Aorta (tissue), 5 donors: ENCODE data around the gene VRK3. TPM values are rescaled to one million over a fixed set of nuclear protein-coding genes. Genes with fewer than 3 reads are reported as not detected.

Experiments
- ATAC-seq: fragments of 200-7000 bp; cut with Tn5 transposase; one replicate; pipeline ENCODE4 v1.9.1; 2022; ENCODE audit warnings: moderate library complexity; ENCODE audit not compliant: low FRiP score
- DNase-seq, 2 donors: peaks; one replicate each; pipeline ENCODE4 v3.0.0-alpha.2; 2020
- H3K27ac ChIP-seq, 2 donors: one replicate each; pipeline ENCODE4 v1.5.1; 2013; ENCODE audit warnings: low read length in 2 of 2, mild to moderate bottlenecking in 2 of 2, moderate library complexity in 2 of 2, control low read depth in 1 of 2, inconsistent platforms in 1 of 2, low read depth in 1 of 2
- H3K27me3 ChIP-seq, 2 donors: one replicate each; pipeline ENCODE4 v1.6.1; 2013; ENCODE audit warnings: control low read depth in 1 of 2, low read length in 1 of 2, mild to moderate bottlenecking in 1 of 2, moderate library complexity in 1 of 2; ENCODE audit not compliant: insufficient read depth in 2 of 2, control insufficient read depth in 1 of 2
- H3K36me3 ChIP-seq, 2 donors: one replicate each; pipeline ENCODE4 v1.6.1; 2013; ENCODE audit warnings: control low read depth in 1 of 2, low read length in 1 of 2, mild to moderate bottlenecking in 1 of 2; ENCODE audit not compliant: insufficient read depth in 2 of 2, control insufficient read depth in 1 of 2
- H3K4me1 ChIP-seq, 2 donors: one replicate each; pipeline ENCODE4 v1.6.1; 2013; ENCODE audit warnings: low read length in 2 of 2, control low read depth in 1 of 2, mild to moderate bottlenecking in 1 of 2, moderate library complexity in 1 of 2; ENCODE audit not compliant: insufficient read depth in 2 of 2, control insufficient read depth in 1 of 2
- H3K4me3 ChIP-seq, 2 donors: one replicate each; pipeline ENCODE4 v1.5.1; 2013; ENCODE audit warnings: low read length in 2 of 2, control low read depth in 1 of 2, mild to moderate bottlenecking in 1 of 2
- H3K9me3 ChIP-seq: one replicate; pipeline ENCODE4 v1.6.1; 2013; ENCODE audit warnings: mild to moderate bottlenecking, low read length; ENCODE audit not compliant: control insufficient read depth
- WGBS, 2 donors: extraction: QIAGEN DNeasy Blood & Tissue Kit; methylation state at CpG; one replicate each; pipeline ENCODE4 v1.1.7; 2013; 5-methylcytosine and 5-hydroxymethylcytosine counted together
- intact Hi-C, 2 donors: fragments of 100-400 bp; cut with DNase I; formaldehyde crosslinking; loops; one replicate each; pipeline versions ENCODE4 v1.14.2 to v1.15.0; 2022
- polyA plus RNA-seq, 2 donors: library from polyadenylated mRNA; stranded (reverse); fragments of 200-250 nt; gene quantifications; one replicate each; pipeline ENCODE4 v1.2.3, GENCODE V29; 2013
- total RNA-seq, 2 donors: library from RNA; stranded (reverse); fragmentation: NEBNext Ultra II Directional; extraction: Animal tissue kit (Norgen Biotek cat#: 25700); gene quantifications; one replicate each; pipeline ENCODE4 v1.2.1, GENCODE V29; 2021
- donor health status: healthy with polysubstance abuse.
- donor health status: Bipolar disorder and iron deficiency.
- donor health status: DM: no; HTN: no; CAD: no.
- donor health status: DM: no; HTN: no; CAD: no.
- donor health status: DM: yes; HTN: yes; CAD: no.

The VRK3 gene
- total and polyA plus RNA-seq, 4 donors: 23.7 to 40.5 (median 31.8) TPM

DNA sequence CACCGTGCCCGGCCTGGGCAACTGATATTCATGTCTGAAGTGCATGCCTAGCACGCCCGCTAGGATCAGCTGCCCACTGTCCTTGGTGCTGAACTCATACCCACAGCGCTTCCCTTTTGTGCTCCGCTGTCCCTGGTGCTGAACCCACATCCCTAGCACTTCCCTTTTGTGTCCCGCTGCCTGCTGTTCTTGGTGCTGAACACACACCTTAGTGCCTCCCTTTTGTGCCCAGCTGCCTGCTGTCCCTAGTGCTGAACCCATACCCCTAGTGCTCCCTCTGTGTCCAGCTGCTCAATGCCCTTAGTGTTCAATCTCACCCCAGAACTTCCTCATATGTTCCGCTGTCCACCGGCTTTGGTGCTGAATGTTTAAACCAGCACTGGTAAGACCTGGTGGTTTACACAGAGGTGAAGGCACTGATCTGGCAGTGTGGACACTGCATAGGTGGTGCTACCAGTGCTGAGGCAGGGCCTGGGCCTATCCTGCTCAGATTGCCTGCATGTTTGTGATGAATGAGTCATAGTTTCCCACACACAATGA is 37.9 kb downstream of the VRK3 start:
- peak; percentile 95 for DNase-seq
- no peaks in the 10 kb centered on the region for H3K27me3 ChIP-seq
- ATAC-seq: peak; percentile 87
- no peaks in the 10 kb centered on the region for H3K9me3 ChIP-seq
- peaks cover 0 to 7% of the 10 kb centered on the region in 2 donors for H3K36me3 ChIP-seq
- WGBS, 2 donors: 7 to 8% methylated on average over 9 of the region's 9 CpGs
- H3K27ac ChIP-seq: no peak overlapping the region
- intact Hi-C loops: no loop called here
- H3K4me1 ChIP-seq: no peaks in the 10 kb centered on the region
- H3K4me3 ChIP-seq: no peak overlapping the region

DNA sequence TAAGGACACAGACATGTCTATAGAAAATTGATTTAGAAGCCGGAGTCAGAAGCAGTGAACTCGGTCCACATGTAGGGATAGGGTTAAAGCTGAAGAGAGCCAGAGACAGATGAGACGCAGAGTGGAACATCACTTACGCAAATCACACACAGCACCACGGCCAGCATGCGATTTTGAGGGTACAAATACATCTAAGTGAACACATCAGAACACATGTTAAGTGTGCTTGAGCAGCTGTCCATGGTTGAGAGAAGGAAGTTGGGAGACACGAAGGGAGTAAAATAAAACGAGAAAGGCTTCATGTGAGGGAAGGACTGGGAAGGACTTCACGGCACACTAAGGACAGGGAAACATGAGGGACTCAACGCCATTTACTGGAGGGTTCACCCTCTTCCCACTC is 38.8 kb downstream of the VRK3 start:
- Histone ChIP-seq H3K9me3 (no peaks in the 10 kb centered on the region), H3K36me3 (peaks cover 0 to 5% of the 10 kb centered on the region in 2 donors), H3K27ac (no peak overlapping the region), H3K4me3 (no peak overlapping the region), H3K27me3 (no peaks in the 10 kb centered on the region), H3K4me1 (no peaks in the 10 kb centered on the region)
- intact Hi-C loops: no loop called here
- no peak for ATAC-seq
- WGBS, 2 donors: 93% methylated on average over 10 of the region's 10 CpGs
- no peak for DNase-seq

DNA sequence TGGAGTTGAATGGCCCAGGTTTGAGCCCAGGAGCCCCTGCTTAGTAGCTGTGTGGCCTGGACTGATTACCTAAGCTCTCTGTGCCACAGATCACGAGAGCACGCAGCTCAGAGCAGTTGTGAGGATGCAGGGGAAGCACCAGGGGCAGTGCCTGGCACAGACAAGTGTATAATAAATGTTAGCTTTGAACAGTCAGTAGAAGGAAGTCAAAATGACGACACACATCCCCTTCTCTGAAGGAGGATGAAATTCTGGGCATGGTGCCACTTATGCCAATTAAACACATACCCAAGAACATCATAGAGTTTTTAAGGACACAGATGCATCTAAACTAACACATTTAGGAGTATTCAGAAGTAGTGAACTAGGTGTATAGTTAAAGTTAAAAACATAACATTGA is 39.3 kb downstream of the VRK3 start:
- Histone ChIP-seq H3K4me3 (no peak overlapping the region), H3K4me1 (no peaks in the 10 kb centered on the region), H3K36me3 (peaks cover 0 to 5% of the 10 kb centered on the region in 2 donors), H3K9me3 (no peaks in the 10 kb centered on the region), H3K27ac (no peak overlapping the region), H3K27me3 (no peaks in the 10 kb centered on the region)
- ATAC-seq: no peak
- DNase-seq: no peak
- intact Hi-C loops: no loop called here
- 87 to 89% methylated on average over 3 of the region's 3 CpGs for WGBS, 2 donors

DNA sequence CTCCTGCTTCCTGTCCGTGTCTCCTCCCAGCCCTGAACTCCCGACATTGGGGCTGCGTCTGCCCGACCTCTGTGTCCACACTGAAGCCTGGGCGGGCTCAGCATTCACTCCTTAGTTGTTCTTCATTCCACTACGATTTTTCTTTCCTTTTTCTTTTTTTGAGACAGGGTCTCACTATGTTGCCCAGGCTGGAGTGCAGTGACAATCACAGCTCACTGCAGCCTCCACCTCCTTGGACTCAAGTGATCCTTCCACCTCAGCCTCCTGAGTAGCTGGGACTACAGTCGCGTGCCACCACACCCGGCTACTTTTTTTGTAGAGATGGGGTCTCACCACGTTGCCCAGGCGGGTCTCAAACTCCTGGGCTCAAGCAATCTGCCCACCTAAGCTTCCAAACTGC is 40.7 kb downstream of the VRK3 start:
- H3K27me3 ChIP-seq: no peaks in the 10 kb centered on the region
- no peak for DNase-seq
- H3K4me1 ChIP-seq: no peaks in the 10 kb centered on the region
- no peak overlapping the region for H3K27ac ChIP-seq
- H3K36me3 ChIP-seq: peaks cover 0 to 4% of the 10 kb centered on the region in 2 donors
- no peaks in the 10 kb centered on the region for H3K9me3 ChIP-seq
- ATAC-seq: no peak
- WGBS, 2 donors: 87% methylated on average over 11 of the region's 11 CpGs
- H3K4me3 ChIP-seq: no peak overlapping the region
- intact Hi-C loops: loop anchor here in 1 of 2 donors (5.0 kb wide), 1 partner anchor 47 kb away; no protein-coding TSS in a partner anchor

DNA sequence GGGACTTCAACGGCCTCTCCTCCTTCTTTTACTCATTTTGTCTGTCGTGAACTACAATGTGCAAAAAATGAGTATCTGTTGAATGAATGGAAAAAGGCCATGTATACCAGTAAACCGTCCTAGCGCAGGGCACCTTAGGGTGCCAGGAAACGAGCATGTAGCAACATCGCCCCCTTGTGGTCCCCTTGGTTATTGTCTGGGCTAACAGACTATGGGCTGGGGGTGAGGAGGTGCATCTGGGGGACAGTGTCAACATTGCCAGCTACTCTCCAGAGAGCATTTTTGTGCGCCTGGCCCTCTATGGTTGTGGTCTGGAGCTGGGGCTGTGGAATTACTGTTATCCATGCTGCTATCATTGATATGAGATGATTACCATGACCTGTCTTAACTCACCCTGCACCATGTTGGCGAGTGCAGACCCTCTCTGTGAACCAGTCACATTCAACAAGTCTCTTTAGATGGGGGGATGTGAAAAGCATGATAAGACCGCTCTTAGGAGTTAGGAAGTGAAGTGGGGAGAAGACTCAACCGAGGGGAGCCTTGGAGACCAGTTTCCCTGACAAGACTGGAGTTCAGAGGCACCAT is 41.4 kb downstream of the VRK3 start:
- DNase-seq: peak; percentile 67 to 85
- H3K36me3 ChIP-seq: peaks cover 0 to 3% of the 10 kb centered on the region in 2 donors

DNA sequence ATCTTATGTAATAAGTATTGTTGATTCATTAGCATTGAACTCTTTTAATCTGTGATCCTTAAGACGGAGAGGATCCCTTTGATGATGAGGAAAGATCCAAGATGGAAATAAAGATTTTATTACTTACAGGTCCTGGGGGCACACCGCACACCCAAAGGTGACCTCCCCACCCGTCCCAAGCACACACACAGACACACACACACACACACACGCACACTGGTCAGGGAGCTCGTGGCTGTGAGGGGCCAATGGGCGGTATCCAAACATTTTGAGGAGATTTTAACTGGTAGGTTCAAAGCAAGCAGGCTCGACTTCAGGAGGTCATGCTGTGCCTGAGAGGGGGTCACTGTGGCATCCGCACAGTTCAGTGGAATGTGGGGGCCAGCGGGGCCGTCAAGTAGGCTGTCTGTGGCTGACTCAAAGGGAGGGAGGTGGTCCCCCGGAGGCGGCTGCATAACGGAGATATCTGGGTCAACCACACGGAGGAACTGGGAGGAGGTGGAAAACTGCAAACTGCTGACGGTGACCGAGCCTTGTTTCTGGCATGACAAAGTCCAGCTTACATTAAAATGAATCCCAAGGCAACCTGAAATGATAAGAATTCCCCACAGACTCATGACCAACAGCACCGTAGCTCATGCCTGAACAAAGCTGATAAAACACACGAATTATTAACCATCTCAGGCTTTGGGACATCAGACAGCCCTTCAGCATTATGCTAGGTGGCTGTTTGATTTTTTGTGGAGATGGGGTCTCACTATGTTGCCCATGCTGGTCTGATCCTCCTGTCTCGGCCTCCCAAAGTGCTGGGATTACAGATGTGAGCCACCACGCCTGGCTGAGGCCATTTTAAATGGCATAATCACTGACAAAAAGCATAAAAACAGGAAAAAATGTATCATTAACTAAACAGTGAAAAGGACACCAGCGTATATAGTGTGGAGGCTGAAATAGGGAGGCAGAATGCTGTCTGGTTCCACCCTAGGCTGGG is 43.3 kb downstream of the VRK3 start:
- peaks cover 0 to 3% of the 10 kb centered on the region in 2 donors for H3K36me3 ChIP-seq
- no peak overlapping the region for H3K27ac ChIP-seq
- H3K4me1 ChIP-seq: no peaks in the 10 kb centered on the region
- no peaks in the 10 kb centered on the region for H3K27me3 ChIP-seq
- H3K4me3 ChIP-seq: no peak overlapping the region
- WGBS, 2 donors: 71 to 74% methylated on average over 21 of the region's 21 CpGs
- intact Hi-C loops: loop anchor here in 1 of 2 donors (5.0 kb wide), 1 partner anchor 45 kb away; no protein-coding TSS in a partner anchor
- ATAC-seq: no peak
- no peak for DNase-seq
- H3K9me3 ChIP-seq: no peaks in the 10 kb centered on the region

More for the DNA sequence above, 41.4 kb downstream of the VRK3 start:
- Histone ChIP-seq H3K4me3 (no peak overlapping the region), H3K27me3 (no peaks in the 10 kb centered on the region), H3K27ac (no peak overlapping the region), H3K9me3 (no peaks in the 10 kb centered on the region), H3K4me1 (no peaks in the 10 kb centered on the region)
- peak; percentile 60 for ATAC-seq
- intact Hi-C loops: loop anchor here (1.0 to 5.0 kb wide), 2 partner anchors 46 kb away; no protein-coding TSS in a partner anchor
- WGBS, 2 donors: 40 to 43% methylated on average over 10 of the region's 10 CpGs

DNA sequence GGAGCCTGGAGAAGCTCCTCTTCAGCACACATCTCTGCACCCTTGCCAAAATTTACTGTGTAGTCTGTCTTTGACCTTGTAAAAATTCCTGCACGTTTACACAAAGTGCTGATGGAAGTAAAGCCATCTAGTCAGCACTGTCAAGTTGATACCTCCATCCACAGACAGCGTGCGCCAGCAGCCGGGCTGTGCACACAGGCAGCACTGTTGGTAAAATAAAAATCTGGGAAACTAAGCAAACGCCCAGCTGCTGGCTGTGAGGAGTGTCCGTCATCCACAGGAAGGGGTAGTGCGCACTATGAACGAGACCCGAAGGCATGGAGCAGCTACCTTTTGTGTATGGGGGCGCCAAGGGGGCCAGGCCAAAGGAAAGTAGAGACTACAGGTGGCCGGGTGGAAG is 46.8 kb downstream of the VRK3 start:
- 83 to 84% methylated on average over 11 of the region's 11 CpGs for WGBS, 2 donors
- no peaks in the 10 kb centered on the region for H3K36me3 ChIP-seq
- H3K4me1 ChIP-seq: no peaks in the 10 kb centered on the region

DNA sequence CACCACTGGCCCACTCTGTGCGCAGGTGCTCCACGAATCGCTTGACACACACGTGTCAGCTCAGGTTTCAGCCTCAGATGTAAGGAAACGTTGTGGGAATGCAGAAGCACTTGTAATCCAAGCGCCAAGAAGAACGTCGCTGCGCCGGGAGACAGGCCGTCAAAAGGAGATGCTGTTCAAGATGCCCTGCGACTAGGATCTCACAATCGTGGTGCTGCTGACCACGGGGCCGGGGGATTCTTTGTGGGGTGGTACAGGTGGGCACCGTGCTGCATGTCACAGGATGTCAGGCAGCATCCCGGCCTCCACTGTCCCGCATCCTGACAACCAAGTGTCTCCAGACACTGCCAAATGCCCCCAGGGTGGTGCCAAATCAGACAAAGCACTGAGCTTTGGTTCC is 47.3 kb downstream of the VRK3 start:
- intact Hi-C loops: no loop called here
- ATAC-seq: no peak
- Histone ChIP-seq H3K27me3 (no peaks in the 10 kb centered on the region), H3K27ac (no peak overlapping the region), H3K36me3 (no peaks in the 10 kb centered on the region), H3K9me3 (no peaks in the 10 kb centered on the region), H3K4me3 (no peak overlapping the region), H3K4me1 (no peaks in the 10 kb centered on the region)
- no peak for DNase-seq
- WGBS, 2 donors: 84 to 87% methylated on average over 18 of the region's 18 CpGs

More for the DNA sequence above, 46.8 kb downstream of the VRK3 start:
- intact Hi-C loops: no loop called here
- Histone ChIP-seq H3K27ac (no peak overlapping the region), H3K4me3 (no peak overlapping the region), H3K9me3 (no peaks in the 10 kb centered on the region), H3K27me3 (no peaks in the 10 kb centered on the region)
- ATAC-seq (no peak), DNase-seq (no peak)
